HEK293T (cell line): Measurements from ENCODE around the gene RAMACL.

Experiments
- BHLHE40 ChIP-seq: fragments of 450-650 bp; IDR thresholded peaks from 2 replicates; pipeline ENCODE4 v1.6.1; 2016; ENCODE audit warnings: mild to moderate bottlenecking, moderate library complexity, borderline replicate concordance
- FOXA1 ChIP-seq: fragments of 450-650 bp; IDR thresholded peaks from 2 replicates; pipeline ENCODE4 v1.6.1; 2016; ENCODE audit warnings: mild to moderate bottlenecking
- FOXM1 ChIP-seq: fragments of 450-650 bp; IDR thresholded peaks from 2 replicates; pipeline ENCODE4 v1.6.1; 2017; ENCODE audit warnings: mild to moderate bottlenecking, borderline replicate concordance
- SP1 ChIP-seq: fragments of 450-650 bp; IDR thresholded peaks from 2 replicates; pipeline ENCODE4 v1.6.1; 2017
- ZNF384 ChIP-seq: fragments of 450-650 bp; IDR thresholded peaks from 2 replicates; pipeline ENCODE4 v1.6.1; 2016

DNA sequence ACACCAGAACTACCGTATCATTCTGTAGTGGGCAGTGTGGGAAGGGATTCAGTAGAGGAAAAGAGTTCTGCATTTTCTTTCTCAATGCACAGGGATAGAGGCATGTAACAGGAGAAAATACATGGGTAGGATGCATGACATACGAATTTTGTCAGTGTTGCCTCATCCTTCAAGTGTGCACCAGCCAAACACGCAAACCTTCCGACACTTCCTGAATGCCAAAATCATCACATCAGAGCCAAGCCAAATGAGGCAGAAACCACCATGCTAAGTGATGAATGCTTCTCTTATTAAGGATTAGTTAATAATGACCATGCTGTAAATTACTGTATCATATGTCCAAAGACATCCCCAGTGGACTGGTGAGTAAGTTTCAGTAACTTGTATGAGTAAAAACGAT, 27.3 kb downstream of the RAMACL start:
- no peak for TF ChIP-seq FOXM1
- TF ChIP-seq BHLHE40 = no peak
- no peak for TF ChIP-seq FOXA1
- no peak for TF ChIP-seq ZNF384
- TF ChIP-seq SP1 = no peak
